B cell (primary cell): ENCODE data around the gene SENP8. TPM values are rescaled to one million over a fixed set of nuclear protein-coding genes. Genes with fewer than 3 reads are reported as not detected.

Experiments used
- ATAC-seq: fragments of 200-7000 bp; cut with Tn5 transposase; one replicate; pipeline ENCODE4 v1.10.0; 2021; ENCODE audit warnings: low read depth, mild to moderate bottlenecking, moderate number of reproducible peaks, moderate library complexity
- CTCF ChIA-PET: fragments of 350-600 bp; sonication (Branson Sonifier 250); formaldehyde crosslinking; loops from one replicate; lab custom pipeline; 2021; ENCODE audit warnings: antibody characterized with exemption, inconsistent platforms; lab: Charles Lee
- POLR2A ChIA-PET: fragments of 350-600 bp; sonication (Branson Sonifier 250); formaldehyde crosslinking; loops from one replicate; lab custom pipeline; 2021; ENCODE audit warnings: antibody characterized with exemption; lab: Charles Lee
- DNase-seq: peaks from one replicate; pipeline ENCODE4 v3.0.0; 2013
- H2AFZ ChIP-seq: 2 replicates; pipeline ENCODE4 v1.6.1; 2012; ENCODE audit warnings: mild to moderate bottlenecking, low read depth, low read length; ENCODE audit not compliant: insufficient read depth, poor library complexity, severe bottlenecking
- H3K27ac ChIP-seq, 2 donors: 1 replicate in 1 of 2; 2 replicates in 1 of 2; pipeline ENCODE4 v1.5.1; 2012 to 2013; ENCODE audit warnings: low read length in 2 of 2, mild to moderate bottlenecking in 2 of 2, moderate library complexity in 1 of 2
- H3K27me3 ChIP-seq, 4 experiments: fragments of 200-600 bp in 1 of 4; sonication (generic) in 1 of 4; replicated peaks in 1 of 4; 1 replicate in 2 of 4; 2 replicates in 2 of 4; pipeline versions ENCODE4 v1.6.1 to v1.7.0; 2013 to 2016; ENCODE audit warnings: low read length in 3 of 4, mild to moderate bottlenecking in 2 of 4, mixed read lengths in 1 of 4, moderate library complexity in 1 of 4; ENCODE audit not compliant: insufficient read depth in 4 of 4, control insufficient read depth in 3 of 4; ENCODE audit errors: control extremely low read depth in 1 of 4
- H3K36me3 ChIP-seq, 2 experiments: replicated peaks in 1 of 2; 1 replicate in 1 of 2; 2 replicates in 1 of 2; pipeline versions ENCODE4 v1.6.1 to v1.7.1; 2013; ENCODE audit warnings: low read length in 1 of 2; ENCODE audit not compliant: insufficient read depth in 2 of 2, control insufficient read depth in 1 of 2; ENCODE audit errors: control extremely low read depth in 1 of 2, extremely low read depth in 1 of 2
- H3K4me1 ChIP-seq, 2 donors: fragments of 200-600 bp in 1 of 2; sonication (generic) in 1 of 2; 1 replicate in 1 of 2; 2 replicates in 1 of 2; pipeline versions ENCODE4 v1.5.1 to v1.6.1; 2013 to 2017; ENCODE audit warnings: low read length in 2 of 2; ENCODE audit not compliant: control insufficient read depth in 2 of 2, insufficient read depth in 2 of 2
- H3K4me2 ChIP-seq: replicated peaks from 2 replicates; pipeline ENCODE3; 2012; ENCODE audit warnings: mild to moderate bottlenecking, low read depth, low read length; ENCODE audit not compliant: poor library complexity, severe bottlenecking
- H3K4me3 ChIP-seq, 5 experiments: fragments of 200-600 bp in 1 of 5; sonication (generic) in 1 of 5; 1 replicate in 3 of 5; 2 replicates in 2 of 5; pipeline versions ENCODE4 v1.5.1 to v1.7.0; 2011 to 2016; ENCODE audit warnings: low read length in 4 of 5, mild to moderate bottlenecking in 4 of 5, low read depth in 2 of 5, control low read depth in 1 of 5, moderate library complexity in 1 of 5; ENCODE audit not compliant: insufficient read depth in 1 of 5; ENCODE audit errors: control extremely low read depth in 1 of 5, extremely low read depth in 1 of 5
- H3K79me2 ChIP-seq: fragments of 200-600 bp; sonication (generic); one replicate; pipeline ENCODE4 v1.6.0; 2016; ENCODE audit warnings: low read length; ENCODE audit not compliant: control insufficient read depth, insufficient read depth
- H3K9ac ChIP-seq: fragments of 200-600 bp; sonication (generic); 2 replicates; pipeline ENCODE4 v1.6.1; 2017; ENCODE audit warnings: mild to moderate bottlenecking, low read length, moderate library complexity
- H3K9me3 ChIP-seq, 3 donors: one replicate each; pipeline versions ENCODE4 v1.6.1 to v1.7.1; 2013; ENCODE audit warnings: low read length in 2 of 3; ENCODE audit not compliant: control insufficient read depth in 2 of 3, insufficient read depth in 1 of 3; ENCODE audit errors: control extremely low read depth in 1 of 3
- H4K20me1 ChIP-seq: 2 replicates; pipeline ENCODE4 v1.6.0; 2012; ENCODE audit warnings: mild to moderate bottlenecking, low read length; ENCODE audit not compliant: insufficient read depth, control insufficient read depth, poor library complexity, severe bottlenecking
- H3K27ac Mint-ChIP-seq: one replicate; pipeline ENCODE4 v1.8.0; 2021; ENCODE audit warnings: mixed read lengths
- H3K27me3 Mint-ChIP-seq: one replicate; pipeline ENCODE4 v1.8.0; 2021; ENCODE audit warnings: mixed read lengths
- H3K4me1 Mint-ChIP-seq: one replicate; pipeline ENCODE4 v1.8.0; 2021; ENCODE audit warnings: mixed read lengths
- H3K4me3 Mint-ChIP-seq: one replicate; pipeline ENCODE4 v1.8.0; 2021; ENCODE audit warnings: mixed read lengths
- H3K9me3 Mint-ChIP-seq: one replicate; pipeline ENCODE4 v1.8.0; 2022; ENCODE audit warnings: mixed read lengths; ENCODE audit not compliant: insufficient read depth
- CTCF ChIP-seq: fragments of 200-600 bp; IDR thresholded peaks from one replicate; pipeline ENCODE4 v1.8.0; 2022; ENCODE audit warnings: antibody characterized with exemption, mild to moderate bottlenecking
- EZH2 ChIP-seq: IDR thresholded peaks from 2 replicates; pipeline ENCODE4 v1.6.1; 2012; ENCODE audit warnings: borderline replicate concordance, low read depth, mild to moderate bottlenecking, moderate library complexity, low read length; ENCODE audit not compliant: insufficient read depth, poor library complexity, severe bottlenecking
- WGBS: methylation state at CpG from one replicate; pipeline ENCODE4 v1.1.5; 2013; ENCODE audit warnings: missing lambda C conversion rate; ENCODE audit not compliant: insufficient coverage; 5-methylcytosine and 5-hydroxymethylcytosine counted together
- intact Hi-C: fragments of 100-400 bp; cut with micrococcal nuclease; formaldehyde crosslinking; loops from one replicate; pipeline ENCODE4 v1.10.0; 2022
- polyA plus RNA-seq: library from polyadenylated mRNA; depleted of rRNA; stranded (reverse); fragments of >200 nt; gene quantifications from 2 replicates; pipeline ENCODE4 v1.2.3, GENCODE V29; 2012
- total RNA-seq, 2 donors: library from RNA; stranded (reverse); fragments of 120-200 nt in 1 of 2; gene quantifications; 1 replicate in 1 of 2; 2 replicates in 1 of 2; pipeline versions ENCODE4 v1.2.3 to v1.2.4, GENCODE V29; 2013 to 2022

The SENP8 gene
- total and polyA plus RNA-seq, 2 donors (not counting 1 experiment from before 2014, with no cell fraction given): 0.62 to 0.69 TPM

- Mint-ChIP-seq H3K4me1 (no peaks in the 10 kb centered on the region), H3K27me3 (peaks cover 36% of the 10 kb centered on the region), H3K9me3 (no peaks in the 10 kb centered on the region), H3K27ac (no peak overlapping the region), H3K4me3 (no peak overlapping the region)
- ChIA-PET CTCF (no interaction called here), POLR2A (no interaction called here)
- Histone ChIP-seq H3K27me3 (peaks cover 0 to 26% (median 11%) of the 10 kb centered on the region in 4 experiments), H3K27ac (no peak overlapping the region), H2AFZ (no peak overlapping the region), H3K36me3 (no peaks in the 10 kb centered on the region), H3K4me1 (no peaks in the 10 kb centered on the region), H3K4me2 (no peak overlapping the region), H3K79me2 (no peaks in the 10 kb centered on the region), H3K4me3 (no peak overlapping the region), H3K9ac (no peak overlapping the region), H4K20me1 (no peaks in the 10 kb centered on the region), H3K9me3 (no peaks in the 10 kb centered on the region)
- DNase-seq (no peak), ATAC-seq (no peak)
- intact Hi-C loops: no loop called here
- WGBS: no CpG with 5 or more reads among the region's 3 CpGs
- TF ChIP-seq EZH2 (no peak), CTCF (no peak)
These were observed 64.0 kb downstream of the SENP8 start for GRCh38 chr15:72182244-72182643.

DNA sequence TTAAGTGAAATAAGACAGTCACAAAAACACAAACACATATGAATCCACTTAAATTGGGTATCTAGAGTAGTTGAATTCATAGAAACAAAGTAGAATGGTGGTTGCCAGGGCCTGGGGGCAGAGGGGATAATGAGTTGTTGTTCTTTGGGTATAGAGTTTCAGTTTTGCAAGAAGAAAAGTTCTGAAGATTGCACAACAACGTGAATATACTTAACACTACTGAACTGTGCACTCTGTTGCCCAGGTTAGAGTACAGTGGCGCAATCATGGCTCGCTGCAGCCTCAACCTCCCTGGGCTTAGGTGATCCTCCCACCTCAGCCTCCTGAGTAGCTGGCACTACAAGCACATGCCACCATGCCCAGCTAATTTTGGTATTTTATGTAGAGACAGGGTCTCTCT, 64.5 kb downstream of the SENP8 start:
- no peak overlapping the region for H3K4me3 Mint-ChIP-seq
- TF ChIP-seq EZH2: no peak
- TF ChIP-seq CTCF: no peak

More for the DNA sequence above, 64.5 kb downstream of the SENP8 start:
- Histone ChIP-seq H3K36me3 (no peaks in the 10 kb centered on the region), H3K27ac (no peak overlapping the region), H2AFZ (no peak overlapping the region), H3K79me2 (no peaks in the 10 kb centered on the region), H3K27me3 (peaks cover 0 to 26% (median 11%) of the 10 kb centered on the region in 4 experiments), H3K4me3 (no peak overlapping the region), H3K4me1 (no peaks in the 10 kb centered on the region), H3K4me2 (no peak overlapping the region), H3K9me3 (no peaks in the 10 kb centered on the region), H4K20me1 (no peaks in the 10 kb centered on the region), H3K9ac (no peak overlapping the region)
- POLR2A ChIA-PET: no interaction called here
- Mint-ChIP-seq H3K27me3 (peaks cover 36% of the 10 kb centered on the region), H3K27ac (no peak overlapping the region), H3K9me3 (no peaks in the 10 kb centered on the region), H3K4me1 (no peaks in the 10 kb centered on the region)
- DNase-seq (no peak), ATAC-seq (no peak)
- intact Hi-C loops: no loop called here
- CTCF ChIA-PET: no interaction called here
- WGBS: no CpG with 5 or more reads among the region's 3 CpGs
